ENCODE data around the gene KLF9. TPM values are rescaled to one million over a fixed set of nuclear protein-coding genes. Genes with fewer than 3 reads are reported as not detected.

KLF9 gene
- 100 to 1,000 TPM in 2 of 4 donors, 10 to 100 TPM in 2; 19.1 to 146 (median 98.7) TPM for total RNA-seq

GRCh38 chr9:70413799-70414775 lies at the start of gene KLF9:
Gene KLF9, minus strand, starts transcription at chr9:70414657. Its CDS starts 1,294 bp downstream, at chr9:70413363.
- DNase-seq, result peak; percentile 93 to 98
- intact Hi-C loops (cut with DNase I; ENCODE audit: low total_unique reads), result loop anchor here (5.0 kb wide), 1 partner anchor 188 kb away; no protein-coding TSS in a partner anchor
- H3K27ac ChIP-seq, result peak within 1 kb of the TSS; percentile 100
- no peaks in the 10 kb centered on the region for H3K36me3 ChIP-seq
- H3K4me3 ChIP-seq, result peak within 1 kb of the TSS; percentile 72 to 97
- peaks cover 0 to 6% of the 10 kb centered on the region in 2 donors for H3K4me1 ChIP-seq
- no peaks in the 10 kb centered on the region for H3K27me3 ChIP-seq
- TF ChIP-seq POLR2A (IDR thresholded peaks at IDR 0.05) (peak; percentile 96 to 97), CTCF (IDR thresholded peaks at IDR 0.05) (no peak)
- H3K9me3 ChIP-seq, result no peaks in the 10 kb centered on the region

- TF ChIP-seq POLR2A (IDR thresholded peaks at IDR 0.05), result no peak
- no peak for TF ChIP-seq CTCF (IDR thresholded peaks at IDR 0.05)
Measured at GRCh38 chr9:70463877-70464276, 49.4 kb upstream of the KLF9 start.

GRCh38 chr9:70462300-70462699 lies 47.8 kb upstream of the KLF9 start:
- no peaks in the 10 kb centered on the region for H3K36me3 ChIP-seq
- no peaks in the 10 kb centered on the region for H3K9me3 ChIP-seq
- H3K4me3 ChIP-seq, result no peak overlapping the region
- H3K4me1 ChIP-seq, result no peaks in the 10 kb centered on the region
- no peak overlapping the region for H3K27ac ChIP-seq
- intact Hi-C loops (cut with DNase I; ENCODE audit: low total_unique reads), result no loop called here
- DNase-seq, result no peak
- TF ChIP-seq CTCF (IDR thresholded peaks at IDR 0.05) (no peak), POLR2A (IDR thresholded peaks at IDR 0.05) (no peak)
- H3K27me3 ChIP-seq, result no peaks in the 10 kb centered on the region

More at GRCh38 chr9:70463877-70464276, 49.4 kb upstream of the KLF9 start:
- H3K27me3 ChIP-seq, result no peaks in the 10 kb centered on the region
- no peak for DNase-seq
- H3K36me3 ChIP-seq, result no peaks in the 10 kb centered on the region
- no peaks in the 10 kb centered on the region for H3K4me1 ChIP-seq
- no peak overlapping the region for H3K27ac ChIP-seq
- H3K9me3 ChIP-seq, result no peaks in the 10 kb centered on the region
- no peak overlapping the region for H3K4me3 ChIP-seq
- intact Hi-C loops (cut with DNase I; ENCODE audit: low total_unique reads), result no loop called here

GRCh38 chr9:70457235-70457634 lies 42.8 kb upstream of the KLF9 start:
- TF ChIP-seq CTCF (IDR thresholded peaks at IDR 0.05), result no peak
- TF ChIP-seq POLR2A (IDR thresholded peaks at IDR 0.05), result no peak
- Histone ChIP-seq H3K36me3 (no peaks in the 10 kb centered on the region), H3K27ac (no peak overlapping the region), H3K4me3 (no peak overlapping the region), H3K9me3 (no peaks in the 10 kb centered on the region), H3K27me3 (no peaks in the 10 kb centered on the region), H3K4me1 (no peaks in the 10 kb centered on the region)
- no peak for DNase-seq
- intact Hi-C loops (cut with DNase I; ENCODE audit: low total_unique reads), result no loop called here
